GM18907 (cell line): ENCODE measurements around the gene ZNF175.
A peak's percentile ranks its signal among the peaks of the same experiment; 100 is the strongest.

ENCODE experiments used
- ATAC-seq: cut with Tn5 transposase; IDR thresholded peaks from one replicate; pipeline ENCODE4 v1.9.1; 2021; ENCODE audit warnings: mild to moderate bottlenecking, moderate library complexity; ENCODE audit not compliant: unreplicated experiment

The ZNF175 gene

GRCh38 chr19:51570962-51571575, at the start of gene ZNF175:
Gene ZNF175, plus strand, starts transcription at chr19:51571283. Its CDS starts 2,047 bp downstream, at chr19:51573330.
- ATAC-seq = peak; percentile 86

DNA sequence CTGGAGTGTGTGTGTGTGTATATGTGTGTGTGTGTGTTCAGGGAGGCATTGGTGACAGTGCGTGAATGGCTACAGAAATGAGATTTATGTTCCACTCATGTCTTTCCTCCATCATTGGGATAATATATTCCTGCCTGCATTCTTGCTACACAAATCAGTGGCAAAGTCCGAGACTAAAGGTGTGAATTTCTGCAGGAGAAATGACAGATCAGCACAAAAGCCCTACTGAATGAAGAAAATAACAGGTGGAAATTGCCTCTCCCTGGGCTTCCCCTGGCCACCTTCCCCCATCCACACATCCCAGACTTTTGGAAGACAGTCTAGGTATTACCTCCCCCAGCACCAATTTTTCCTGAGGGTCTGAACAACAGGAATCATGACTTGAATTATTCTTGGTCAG, 49.7 kb upstream of the ZNF175 start:
- no peak for ATAC-seq

GRCh38 chr19:51521781-51522180, 49.3 kb upstream of the ZNF175 start:
- no peak for ATAC-seq

DNA sequence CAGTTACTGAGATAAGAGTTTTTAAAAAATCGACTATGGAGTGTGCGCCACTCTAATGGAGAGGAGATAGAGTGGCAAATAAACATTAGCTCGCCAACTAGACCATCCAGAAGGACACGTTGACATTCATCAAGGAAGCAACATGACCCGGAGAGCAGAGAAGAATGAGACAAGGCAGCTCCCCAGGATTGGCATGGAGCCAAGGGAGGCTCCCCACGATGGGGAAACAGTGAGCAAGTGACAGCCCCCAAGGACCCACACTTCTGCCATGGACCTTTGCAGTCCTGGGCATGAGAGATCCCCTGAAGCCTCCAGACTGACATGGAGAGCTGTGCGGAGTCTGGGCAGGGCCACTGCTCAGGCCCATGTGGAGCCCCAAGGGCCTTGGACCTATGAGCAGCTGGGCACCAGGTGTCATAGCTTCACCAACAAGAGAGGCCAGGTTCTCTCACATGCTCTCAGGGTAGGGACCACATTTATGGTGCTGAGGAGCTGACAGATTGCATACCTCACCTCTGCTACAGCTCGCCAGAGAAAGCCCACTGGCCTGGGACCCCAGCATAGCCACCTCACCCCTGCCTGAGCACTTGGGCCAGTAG, 46.3 kb upstream of the ZNF175 start:
- no peak for ATAC-seq

GRCh38 chr19:51525651-51526050, 45.4 kb upstream of the ZNF175 start:
- no peak for ATAC-seq

GRCh38 chr19:51529301-51529700, 41.8 kb upstream of the ZNF175 start:
- ATAC-seq = no peak

GRCh38 chr19:51530616-51531015, 40.5 kb upstream of the ZNF175 start:
- ATAC-seq = no peak

DNA sequence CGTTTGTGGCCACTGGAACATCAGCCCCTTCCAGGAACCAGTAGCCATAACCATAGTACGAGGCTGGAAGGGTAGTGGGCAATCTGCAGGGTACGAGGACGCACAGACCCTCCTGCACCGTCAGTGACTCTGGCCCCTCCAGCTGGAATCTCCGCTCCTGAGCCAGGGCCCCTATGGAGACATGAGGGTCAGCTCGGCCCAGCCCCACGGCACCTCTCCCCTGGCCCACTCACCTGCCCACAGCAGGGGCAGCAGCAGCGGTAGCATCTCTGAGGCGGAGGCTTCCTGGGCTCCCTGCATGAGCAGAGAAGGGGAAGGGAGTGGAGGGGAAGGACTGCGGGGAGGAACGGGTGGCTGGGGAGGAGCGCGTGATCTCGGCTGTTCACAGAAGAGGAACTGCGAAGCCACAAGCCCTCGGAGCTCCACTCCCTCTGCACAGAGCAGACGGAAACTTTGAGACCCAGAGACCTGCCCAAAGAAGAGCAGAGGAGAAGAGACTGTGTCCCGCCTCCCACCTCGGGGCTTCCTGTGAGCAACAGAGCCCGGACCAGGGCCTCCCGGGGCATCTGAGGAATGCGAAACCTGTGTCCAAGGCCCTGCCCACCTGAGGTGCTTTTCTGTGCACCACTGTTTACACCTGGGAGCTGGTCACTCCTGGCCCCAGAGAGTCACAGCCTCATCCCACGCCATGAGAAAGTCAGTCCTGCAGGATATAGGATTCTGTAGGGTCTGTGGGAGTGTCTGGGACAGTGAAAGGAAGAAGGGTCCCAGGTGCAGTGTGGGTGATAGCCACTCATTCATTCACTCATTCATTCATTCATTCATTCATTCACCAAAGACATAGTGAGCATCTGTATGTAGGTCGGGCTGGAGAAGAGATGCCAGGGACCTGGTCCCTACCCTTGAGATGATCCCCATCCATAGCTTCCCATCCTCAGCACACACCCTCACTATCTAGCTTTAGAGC, 39.5 kb upstream of the ZNF175 start, which contains the start of gene SIGLEC6:
TSS of gene SIGLEC6 (minus strand) at position 322 of the 967 bp plus-strand sequence. CDS start at position 300, 22 bp downstream.
- ATAC-seq = peak; percentile 45

GRCh38 chr19:51535535-51535934, 35.5 kb upstream of the ZNF175 start:
- no peak for ATAC-seq

GRCh38 chr19:51539821-51540366, 31.2 kb upstream of the ZNF175 start:
- no peak for ATAC-seq

DNA sequence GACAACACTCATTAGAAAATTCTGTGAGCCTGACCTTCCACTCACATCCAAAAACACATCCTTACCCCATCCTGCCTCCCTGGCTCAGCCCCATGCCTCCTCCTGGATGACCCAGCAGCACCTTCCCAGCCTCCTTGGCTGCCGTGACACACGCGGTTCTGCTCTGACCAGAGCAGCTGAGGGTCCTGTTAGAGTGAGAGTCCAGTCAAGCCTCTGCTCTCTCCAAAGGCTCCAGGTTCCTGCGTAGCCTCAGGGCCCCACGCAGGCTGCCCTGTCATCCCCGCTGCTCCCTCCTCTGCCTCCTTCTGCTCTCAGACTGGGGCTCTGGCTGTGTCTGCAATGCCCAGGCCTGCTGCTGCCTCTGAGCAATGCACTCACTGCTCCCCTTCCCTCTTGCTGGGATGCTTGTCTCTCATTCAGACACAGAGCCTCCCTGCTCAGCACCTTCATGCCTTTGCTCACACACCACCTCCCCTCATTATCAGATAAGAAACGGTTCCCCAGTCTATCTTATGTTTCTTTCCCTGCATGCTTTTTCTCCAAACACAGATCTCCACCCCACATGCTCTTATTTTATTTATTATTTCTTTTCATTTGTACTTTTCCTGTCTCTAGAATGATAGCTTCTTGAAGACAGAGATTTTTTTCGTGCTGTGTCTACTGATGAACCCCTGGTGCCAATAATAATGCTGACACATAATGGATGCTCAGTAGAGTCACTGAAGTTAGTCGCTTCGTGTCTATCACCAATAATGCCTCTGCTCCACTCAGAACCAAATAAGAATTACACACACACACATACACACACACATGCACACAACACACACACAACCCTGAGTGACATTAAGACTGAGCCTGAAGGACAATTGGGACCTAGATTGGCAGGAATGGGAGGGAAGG, 29.4 kb upstream of the ZNF175 start:
- no peak for ATAC-seq

- no peak for ATAC-seq
Measured at GRCh38 chr19:51542699-51543098, 28.4 kb upstream of the ZNF175 start.

DNA sequence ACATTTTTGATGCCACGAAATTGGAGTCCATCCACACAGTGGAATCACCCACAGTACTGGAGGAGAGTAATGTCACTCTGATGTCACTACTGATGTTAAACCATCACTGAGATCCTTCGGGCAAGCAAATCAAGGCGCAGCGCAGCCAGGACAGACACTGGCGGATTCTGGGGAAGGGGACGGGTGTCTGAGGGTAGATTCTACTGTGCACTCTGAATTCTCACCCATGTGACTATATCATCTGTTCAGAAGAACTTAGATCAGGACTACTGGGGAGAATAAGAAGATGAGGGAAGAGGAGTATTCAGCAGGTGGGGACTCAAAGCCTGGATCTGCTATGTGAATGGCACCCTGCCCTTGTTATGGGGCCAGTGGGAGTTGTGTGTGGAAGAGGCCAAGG, 27.0 kb upstream of the ZNF175 start:
- no peak for ATAC-seq

DNA sequence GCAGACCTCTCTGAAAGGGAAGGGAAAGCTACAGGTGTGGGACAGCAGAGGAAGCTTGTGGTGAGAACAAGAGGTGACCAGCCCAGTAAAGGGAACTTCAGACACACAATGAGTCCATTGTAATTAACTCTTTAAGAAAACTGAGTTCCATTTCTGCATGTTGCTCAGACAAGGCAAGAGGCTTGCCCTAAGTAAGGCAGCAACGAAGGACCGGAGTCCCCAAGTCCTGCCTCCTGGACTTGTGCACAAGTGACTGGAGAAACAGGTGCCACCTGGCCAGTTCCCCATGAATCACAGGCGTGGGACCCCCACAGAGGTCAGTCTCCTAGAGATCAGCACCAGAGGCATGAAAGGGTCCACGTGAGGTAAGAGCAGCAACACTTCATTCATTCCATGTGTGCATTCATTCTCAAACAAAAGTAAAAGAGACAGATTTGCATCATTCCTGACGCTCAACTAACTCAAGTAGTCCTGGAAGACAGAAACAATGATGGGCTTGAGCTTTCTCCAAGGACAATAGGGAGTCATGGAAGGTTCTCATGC, 24.9 kb upstream of the ZNF175 start:
- no peak for ATAC-seq

- no peak for ATAC-seq
Measured at GRCh38 chr19:51546650-51547396, 24.3 kb upstream of the ZNF175 start.

DNA sequence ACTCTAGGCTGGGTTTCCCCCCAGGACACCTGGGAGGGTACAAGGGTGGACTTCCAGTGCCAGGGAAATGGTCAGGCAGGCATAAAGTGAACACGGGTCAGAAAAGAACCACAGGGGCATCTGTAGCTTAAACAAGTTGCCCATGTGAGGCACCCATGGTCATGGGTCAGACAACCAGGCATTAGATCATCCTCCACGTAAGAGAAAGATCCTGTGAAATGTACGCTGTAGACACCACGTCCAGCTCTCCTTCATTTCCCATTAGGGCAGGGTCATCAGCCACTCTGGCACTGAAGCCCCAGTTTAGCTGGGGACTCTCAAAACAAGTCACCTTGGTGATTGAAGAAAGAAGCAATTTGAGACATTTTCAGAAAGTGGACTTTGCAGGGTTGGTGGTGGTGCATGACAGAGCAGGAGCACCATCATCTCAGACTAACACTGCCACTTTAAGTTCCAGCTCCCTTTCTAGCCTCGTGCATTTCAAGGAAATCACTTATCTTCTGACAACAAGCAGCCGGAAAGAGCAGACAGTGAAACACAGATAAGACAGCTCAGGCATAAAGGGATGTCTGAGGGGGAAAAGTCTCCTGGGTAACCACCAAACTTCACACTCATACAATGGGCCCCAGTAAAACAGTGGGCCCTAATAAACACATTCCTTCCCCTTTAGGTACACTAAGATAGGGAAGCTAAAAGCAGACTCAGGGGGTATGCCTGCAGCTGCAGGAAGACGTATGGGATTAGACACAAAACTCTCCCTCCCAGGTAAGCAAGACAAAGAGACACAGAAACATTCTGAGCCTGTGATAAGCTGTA, 23.5 kb upstream of the ZNF175 start:
- no peak for ATAC-seq

GRCh38 chr19:51548213-51548651, 22.9 kb upstream of the ZNF175 start:
- no peak for ATAC-seq

DNA sequence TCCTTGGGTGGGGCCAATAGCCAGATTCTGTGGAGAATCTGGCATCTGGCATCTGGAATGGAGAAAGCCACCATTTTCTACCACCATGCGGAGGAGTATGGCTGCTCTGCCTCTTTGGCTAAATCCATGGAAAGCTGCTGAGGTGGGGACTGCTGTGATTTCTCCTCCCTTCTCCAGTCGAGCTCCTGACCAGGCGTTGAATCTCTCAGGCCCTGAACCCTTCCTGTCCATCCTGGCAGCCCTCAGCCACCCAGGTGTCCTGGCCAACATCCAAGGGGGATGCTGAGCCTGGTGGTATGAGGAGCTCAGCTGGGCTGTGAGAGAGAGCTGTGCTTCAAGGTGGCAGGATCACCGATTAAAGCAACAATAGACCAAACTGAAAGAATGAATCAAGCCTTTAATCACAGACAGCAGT, 22.2 kb upstream of the ZNF175 start:
- no peak for ATAC-seq
